Tibial nerve (tissue), 4 donors: ENCODE measurements around the gene MYCBPAP. TPM values are rescaled to one million over a fixed set of nuclear protein-coding genes. Genes with fewer than 3 reads are reported as not detected.

Experiments
- DNase-seq, 2 donors: peaks; one replicate each; pipeline ENCODE4 v3.0.0-alpha.2; 2019; ENCODE audit warnings: low spot score in 2 of 2
- H3K27ac ChIP-seq, 4 donors: fragments of 200-600 bp; sonication (generic) in 3 of 4; one replicate each; pipeline ENCODE4 v1.5.1; 2017 to 2019; ENCODE audit warnings: mild to moderate bottlenecking in 1 of 4
- H3K27me3 ChIP-seq, 2 donors: fragments of 200-600 bp; sonication (generic) in 1 of 2; one replicate each; pipeline versions ENCODE4 v1.5.1 to v1.6.0; 2017 to 2019
- H3K36me3 ChIP-seq, 3 donors: fragments of 200-600 bp; sonication (generic); one replicate each; pipeline ENCODE4 v1.5.1; 2018 to 2019
- H3K4me1 ChIP-seq, 4 donors: fragments of 200-600 bp; sonication (generic) in 3 of 4; one replicate each; pipeline ENCODE4 v1.5.1; 2017 to 2019
- H3K4me3 ChIP-seq, 4 donors: fragments of 200-600 bp; sonication (generic) in 3 of 4; one replicate each; pipeline ENCODE4 v1.5.1; 2017 to 2019; ENCODE audit warnings: mild to moderate bottlenecking in 1 of 4, moderate library complexity in 1 of 4
- H3K9me3 ChIP-seq, 4 donors: fragments of 200-600 bp; sonication (generic) in 3 of 4; one replicate each; pipeline ENCODE4 v1.5.1; 2017 to 2019
- EP300 ChIP-seq, 2 donors: sonication (generic); formaldehyde crosslinking; IDR thresholded peaks; one replicate each; pipeline ENCODE4 v1.6.1; 2017; ENCODE audit warnings: antibody characterized with exemption in 2 of 2, mild to moderate bottlenecking in 1 of 2
- POLR2A ChIP-seq, 2 donors: fragments of 450-650 bp; IDR thresholded peaks; one replicate each; pipeline ENCODE4 v1.6.1; 2017; ENCODE audit warnings: antibody characterized with exemption in 2 of 2, mild to moderate bottlenecking in 2 of 2, moderate library complexity in 2 of 2
- WGBS, 2 donors: methylation state at CpG; one replicate each; pipeline ENCODE4 v1.1.5; 2018; 5-methylcytosine and 5-hydroxymethylcytosine counted together
- total RNA-seq, 4 donors: library from RNA; depleted of rRNA; stranded (reverse); fragments of >200 nt; gene quantifications; one replicate each; pipeline ENCODE4 v1.1.0, GENCODE V29; 2016
- TF ChIP-seq, protein P1 (sequence below), 5 experiments: fragments of 200-600 bp in 3 of 5; fragments of 450-650 bp in 2 of 5; sonication (generic) in 3 of 5; IDR thresholded peaks; one replicate each; pipeline ENCODE4 v1.5.1; 2016 to 2019; ENCODE audit warnings: antibody characterized with exemption in 5 of 5, mild to moderate bottlenecking in 3 of 5, moderate library complexity in 2 of 5

Gene MYCBPAP
- total RNA-seq, 4 donors from 2014 or later = 1.2 to 6.8 (median 4.0) TPM

DNA sequence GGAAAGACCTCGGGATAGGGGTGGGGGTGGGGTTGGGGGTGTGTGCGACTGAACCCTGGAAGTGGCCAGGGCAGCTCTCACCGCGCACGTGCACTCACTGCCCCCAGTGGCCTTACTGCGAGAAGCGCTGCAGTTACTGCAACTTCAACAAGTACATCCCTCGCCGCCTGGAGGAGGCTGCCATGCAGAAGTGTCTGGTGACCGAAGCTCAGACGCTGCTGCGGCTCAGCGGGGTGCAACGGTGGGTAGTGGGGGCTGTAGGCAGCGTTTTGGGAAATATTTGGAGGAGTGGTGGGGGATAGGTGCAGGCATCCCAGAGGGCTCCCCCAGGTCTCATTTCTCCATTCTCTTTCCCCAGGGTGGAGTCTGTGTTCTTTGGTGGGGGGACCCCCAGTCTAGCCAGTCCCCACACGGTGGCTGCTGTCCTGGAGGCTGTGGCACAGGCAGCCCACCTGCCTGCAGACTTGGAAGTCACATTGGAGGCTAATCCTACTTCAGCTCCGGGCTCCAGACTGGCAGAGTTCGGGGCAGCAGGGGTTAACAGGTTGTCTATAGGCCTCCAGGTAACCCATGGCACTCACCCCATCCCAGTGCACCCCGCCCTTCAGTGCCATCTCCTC lies 28.6 kb upstream of the MYCBPAP start:
- Histone ChIP-seq H3K36me3 (peaks cover 0 to 32% (median 0%) of the 10 kb centered on the region in 3 donors), H3K27ac (peak overlapping the region in 3 of 4 donors; percentile 18 to 93 (median 85)), H3K27me3 (no peaks in the 10 kb centered on the region), H3K4me3 (peak overlapping the region; percentile 58 to 85 (median 76)), H3K4me1 (peaks cover 0 to 54% (median 15%) of the 10 kb centered on the region in 4 donors), H3K9me3 (no peaks in the 10 kb centered on the region)
- TF ChIP-seq, protein P1, sequence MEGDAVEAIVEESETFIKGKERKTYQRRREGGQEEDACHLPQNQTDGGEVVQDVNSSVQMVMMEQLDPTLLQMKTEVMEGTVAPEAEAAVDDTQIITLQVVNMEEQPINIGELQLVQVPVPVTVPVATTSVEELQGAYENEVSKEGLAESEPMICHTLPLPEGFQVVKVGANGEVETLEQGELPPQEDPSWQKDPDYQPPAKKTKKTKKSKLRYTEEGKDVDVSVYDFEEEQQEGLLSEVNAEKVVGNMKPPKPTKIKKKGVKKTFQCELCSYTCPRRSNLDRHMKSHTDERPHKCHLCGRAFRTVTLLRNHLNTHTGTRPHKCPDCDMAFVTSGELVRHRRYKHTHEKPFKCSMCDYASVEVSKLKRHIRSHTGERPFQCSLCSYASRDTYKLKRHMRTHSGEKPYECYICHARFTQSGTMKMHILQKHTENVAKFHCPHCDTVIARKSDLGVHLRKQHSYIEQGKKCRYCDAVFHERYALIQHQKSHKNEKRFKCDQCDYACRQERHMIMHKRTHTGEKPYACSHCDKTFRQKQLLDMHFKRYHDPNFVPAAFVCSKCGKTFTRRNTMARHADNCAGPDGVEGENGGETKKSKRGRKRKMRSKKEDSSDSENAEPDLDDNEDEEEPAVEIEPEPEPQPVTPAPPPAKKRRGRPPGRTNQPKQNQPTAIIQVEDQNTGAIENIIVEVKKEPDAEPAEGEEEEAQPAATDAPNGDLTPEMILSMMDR (IDR thresholded peaks at IDR 0.05) = peak in 3 of 5 experiments; percentile 30 to 48 (median 41)
- TF ChIP-seq EP300 (IDR thresholded peaks at IDR 0.05) = no peak
- TF ChIP-seq POLR2A (IDR thresholded peaks at IDR 0.05) = no peak
- 15 to 18% methylated on average over 18 to 19 of the region's 19 CpGs for WGBS, 2 donors
- DNase-seq = peak in 1 of 2 donors; percentile 59

DNA sequence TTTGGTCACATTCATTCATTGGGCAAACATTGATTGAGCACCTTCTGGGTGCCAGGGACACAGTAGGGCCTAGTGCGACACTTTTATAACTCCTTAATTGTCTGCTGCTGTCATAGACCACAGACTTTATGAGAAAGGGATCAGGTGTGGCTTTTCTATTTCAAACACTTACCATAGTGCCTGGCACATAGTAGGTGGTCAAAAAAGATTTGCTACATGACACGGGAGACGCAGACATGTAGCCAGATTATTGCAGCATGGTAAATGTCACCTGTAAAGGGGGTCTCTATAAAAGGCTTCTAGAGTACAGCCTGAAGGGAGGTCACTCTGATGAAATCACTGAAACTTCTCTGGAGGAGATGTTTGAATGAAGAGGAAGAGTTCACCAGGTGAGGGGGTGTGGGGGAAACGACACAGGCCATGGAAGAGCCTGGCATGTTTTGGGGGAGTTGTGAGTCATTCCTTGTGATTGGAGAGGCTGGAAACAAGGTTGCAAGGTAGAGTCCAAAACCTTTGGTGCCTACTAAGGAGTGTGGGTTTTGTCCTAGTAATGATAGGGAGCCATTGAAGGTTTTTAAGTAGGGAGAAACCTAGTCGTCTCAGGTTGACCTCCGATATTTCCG lies 28.0 kb upstream of the MYCBPAP start:
- peak overlapping the region in 3 of 4 donors; percentile 17 to 93 (median 18) for H3K27ac ChIP-seq
- H3K36me3 ChIP-seq = peaks cover 0 to 33% (median 2%) of the 10 kb centered on the region in 3 donors
- TF ChIP-seq, protein P1 (IDR thresholded peaks at IDR 0.05) = no peak
- TF ChIP-seq EP300 (IDR thresholded peaks at IDR 0.05) (no peak), POLR2A (IDR thresholded peaks at IDR 0.05) (no peak)
- DNase-seq = no peak
- no peak overlapping the region for H3K4me3 ChIP-seq
- H3K4me1 ChIP-seq = peaks cover 0 to 54% (median 15%) of the 10 kb centered on the region in 4 donors
- 83 to 86% methylated on average over 7 of the region's 7 CpGs for WGBS, 2 donors
- H3K9me3 ChIP-seq = no peaks in the 10 kb centered on the region
- H3K27me3 ChIP-seq = no peaks in the 10 kb centered on the region

DNA sequence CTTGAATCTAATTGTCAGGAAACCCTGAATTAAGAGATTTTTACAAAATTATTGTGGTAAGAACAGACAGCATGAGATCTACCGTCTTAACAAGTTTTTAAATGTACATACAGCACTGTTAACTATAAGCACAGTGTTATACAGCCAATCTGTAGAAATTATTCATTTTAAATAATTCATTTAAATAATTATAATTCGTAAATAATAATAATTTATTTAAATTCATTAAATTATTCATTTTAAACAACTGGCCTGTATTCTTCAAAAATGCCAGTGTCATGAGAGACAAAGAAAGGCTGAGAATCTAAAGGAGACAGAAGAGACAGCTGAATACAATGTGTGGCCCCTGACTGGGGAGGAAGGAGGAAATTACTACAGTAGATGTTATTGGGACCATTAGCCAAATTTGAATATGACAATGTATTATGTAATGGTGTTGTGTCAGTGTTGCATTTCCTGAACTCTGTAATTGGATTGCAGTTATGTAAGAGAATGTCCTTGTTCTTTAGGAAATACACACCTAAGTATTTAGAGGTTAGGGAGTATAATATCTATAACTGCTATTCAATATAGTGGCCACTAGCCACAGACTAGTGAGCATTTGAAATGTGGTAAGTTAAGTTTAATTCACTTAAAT lies 27.3 kb upstream of the MYCBPAP start:
- H3K4me3 ChIP-seq = no peak overlapping the region
- peaks cover 0 to 41% (median 5%) of the 10 kb centered on the region in 3 donors for H3K36me3 ChIP-seq
- WGBS, 2 donors = 62 to 73% methylated on average over 2 of the region's 2 CpGs
- peaks cover 0 to 54% (median 15%) of the 10 kb centered on the region in 4 donors for H3K4me1 ChIP-seq
- no peak for DNase-seq
- H3K27ac ChIP-seq = peak overlapping the region in 1 of 4 donors; percentile 93
- TF ChIP-seq POLR2A (IDR thresholded peaks at IDR 0.05) = no peak
- TF ChIP-seq, protein P1 (IDR thresholded peaks at IDR 0.05) = no peak
- no peaks in the 10 kb centered on the region for H3K27me3 ChIP-seq
- no peaks in the 10 kb centered on the region for H3K9me3 ChIP-seq

DNA sequence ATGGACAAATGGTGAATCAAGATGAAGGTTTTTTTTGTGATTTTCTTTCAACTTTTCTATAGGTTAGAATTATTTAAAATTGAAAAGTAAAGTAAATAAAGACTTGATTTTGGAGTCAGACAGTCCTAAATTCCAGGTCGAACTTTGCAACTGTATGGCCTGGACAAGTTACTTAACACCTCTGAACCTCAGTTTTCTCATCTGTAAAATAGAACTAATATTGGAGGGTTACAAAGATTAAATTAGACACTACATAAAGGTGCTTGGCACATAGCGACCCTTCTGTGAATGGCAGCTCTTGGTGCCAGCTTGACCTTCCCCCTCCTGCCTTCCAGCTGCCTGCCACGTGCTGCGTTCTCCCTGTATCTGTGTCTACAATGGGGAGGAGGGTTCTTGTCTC lies 26.6 kb upstream of the MYCBPAP start:
- Histone ChIP-seq H3K9me3 (no peaks in the 10 kb centered on the region), H3K27me3 (no peaks in the 10 kb centered on the region), H3K4me3 (no peak overlapping the region), H3K36me3 (peaks cover 0 to 47% (median 5%) of the 10 kb centered on the region in 3 donors), H3K27ac (peak overlapping the region in 2 of 4 donors; percentile 88), H3K4me1 (peaks cover 0 to 54% (median 15%) of the 10 kb centered on the region in 4 donors)
- TF ChIP-seq EP300 (IDR thresholded peaks at IDR 0.05) (no peak), POLR2A (IDR thresholded peaks at IDR 0.05) (no peak)
- TF ChIP-seq, protein P1 (IDR thresholded peaks at IDR 0.05) = no peak
- WGBS, 2 donors = 74 to 78% methylated on average over 4 of the region's 4 CpGs
- no peak for DNase-seq

DNA sequence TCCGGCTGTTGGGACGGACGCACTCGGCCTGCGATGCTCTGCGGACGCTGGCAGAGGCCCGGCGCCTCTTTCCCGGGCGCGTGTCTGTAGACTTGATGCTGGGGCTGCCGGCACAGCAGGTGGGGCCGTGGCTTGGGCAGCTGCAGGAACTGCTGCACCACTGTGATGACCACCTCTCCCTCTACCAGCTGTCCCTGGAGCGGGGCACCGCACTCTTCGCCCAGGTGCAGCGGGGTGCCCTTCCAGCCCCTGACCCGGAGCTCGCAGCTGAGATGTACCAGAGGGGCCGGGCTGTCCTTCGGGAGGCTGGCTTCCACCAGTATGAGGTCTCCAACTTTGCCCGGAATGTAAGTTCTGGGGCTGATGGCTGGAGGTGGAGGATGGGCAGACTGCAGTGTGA lies 26.1 kb upstream of the MYCBPAP start:
- TF ChIP-seq, protein P1 (IDR thresholded peaks at IDR 0.05) = no peak
- TF ChIP-seq EP300 (IDR thresholded peaks at IDR 0.05) (no peak), POLR2A (IDR thresholded peaks at IDR 0.05) (no peak)
- Histone ChIP-seq H3K27me3 (no peaks in the 10 kb centered on the region), H3K36me3 (peaks cover 0 to 52% (median 5%) of the 10 kb centered on the region in 3 donors), H3K27ac (peak overlapping the region in 2 of 4 donors; percentile 88), H3K4me3 (no peak overlapping the region), H3K4me1 (peaks cover 0 to 54% (median 15%) of the 10 kb centered on the region in 4 donors), H3K9me3 (no peaks in the 10 kb centered on the region)
- 77 to 84% methylated on average over 3 to 17 of the region's 23 CpGs for WGBS, 2 donors
- no peak for DNase-seq
